Keratinocyte (primary cell): ENCODE results near the gene ANKDD1A. TPM values are rescaled to one million over a fixed set of nuclear protein-coding genes. Genes with fewer than 3 reads are reported as not detected.

ENCODE experiments used
- DNase-seq: peaks from one replicate; pipeline ENCODE4 v3.0.0-alpha.2; 2011; ENCODE audit warnings: low read depth, missing footprints, low spot score
- FAIRE-seq: peaks from 2 replicates; lab custom pipeline; 2011; peaks lifted over from hg19 to GRCh38; lab: Jason Lieb, UNC
- H2AFZ ChIP-seq: 2 replicates; pipeline ENCODE4 v1.6.0; 2012; ENCODE audit warnings: low read length, control low read depth, inconsistent platforms; ENCODE audit not compliant: control insufficient read depth
- H3K27ac ChIP-seq: 2 replicates; pipeline ENCODE4 v1.5.1; 2011; ENCODE audit warnings: low read length; ENCODE audit not compliant: control insufficient read depth, insufficient read depth
- H3K27me3 ChIP-seq: 3 replicates; pipeline ENCODE4 v1.6.0; 2011; ENCODE audit warnings: low read length; ENCODE audit not compliant: control insufficient read depth, insufficient read depth; ENCODE audit errors: extremely low read depth
- H3K36me3 ChIP-seq, 2 experiments: 2 replicates in 1 of 2; 3 replicates in 1 of 2; pipeline ENCODE4 v1.5.1; 2011; ENCODE audit warnings: low read length in 2 of 2, mild to moderate bottlenecking in 1 of 2; ENCODE audit not compliant: control insufficient read depth in 2 of 2, insufficient read depth in 2 of 2; ENCODE audit errors: extremely low read depth in 1 of 2
- H3K4me1 ChIP-seq: 3 replicates; pipeline ENCODE4 v1.5.1; 2011; ENCODE audit warnings: low read length; ENCODE audit not compliant: control insufficient read depth, insufficient read depth; ENCODE audit errors: extremely low read depth
- H3K4me2 ChIP-seq: 3 replicates; pipeline ENCODE4 v1.6.0; 2011; ENCODE audit warnings: low read depth, low read length; ENCODE audit not compliant: control insufficient read depth, insufficient read depth; ENCODE audit errors: extremely low read depth
- H3K4me3 ChIP-seq, 3 experiments: fragments of 200-600 bp in 1 of 3; sonication (generic) in 1 of 3; 2 replicates in 2 of 3; 3 replicates in 1 of 3; pipeline ENCODE4 v1.5.1; 2011 to 2016; ENCODE audit warnings: low read length in 3 of 3, mild to moderate bottlenecking in 3 of 3, control low read depth in 2 of 3, inconsistent platforms in 1 of 3, low read depth in 1 of 3, mixed read lengths in 1 of 3, mixed run types in 1 of 3, moderate library complexity in 1 of 3; ENCODE audit not compliant: control insufficient read depth in 2 of 3, insufficient read depth in 2 of 3; ENCODE audit errors: extremely low read depth in 1 of 3
- H3K79me2 ChIP-seq: 2 replicates; pipeline ENCODE4 v1.6.0; 2012; ENCODE audit warnings: low read length; ENCODE audit not compliant: control insufficient read depth, insufficient read depth
- H3K9ac ChIP-seq: 3 replicates; pipeline ENCODE4 v1.6.0; 2011; ENCODE audit warnings: low read length; ENCODE audit not compliant: control insufficient read depth, insufficient read depth; ENCODE audit errors: extremely low read depth
- H3K9me1 ChIP-seq: 3 replicates; pipeline ENCODE4 v1.6.0; 2011; ENCODE audit warnings: low read length; ENCODE audit not compliant: control insufficient read depth, insufficient read depth; ENCODE audit errors: extremely low read depth
- H3K9me3 ChIP-seq: 2 replicates; pipeline ENCODE4 v1.5.1; 2012; ENCODE audit warnings: low read depth, low read length; ENCODE audit not compliant: control insufficient read depth
- H4K20me1 ChIP-seq: 3 replicates; pipeline ENCODE4 v1.6.0; 2011; ENCODE audit warnings: low read length; ENCODE audit not compliant: control insufficient read depth, insufficient read depth; ENCODE audit errors: extremely low read depth
- EZH2 ChIP-seq: IDR thresholded peaks from one replicate; pipeline ENCODE4 v1.6.1; 2012; ENCODE audit warnings: inconsistent platforms, mild to moderate bottlenecking, low read length, moderate library complexity
- dilution Hi-C: fragments of 300-500 bp; cut with MboI; formaldehyde crosslinking; loops from one replicate; pipeline ENCODE4 v1.7.0; 2020; ENCODE audit warnings: low sequenced_read_pairs; ENCODE audit not compliant: extremely low pct_ligation_motif_present
- polyA plus RNA-seq, 5 experiments: library from polyadenylated mRNA; depleted of rRNA in 3 of 5; stranded (reverse) in 3 of 5; stranded (forward) in 1 of 5; unstranded in 1 of 5; fragments of >200 nt; gene quantifications; 1 replicate in 1 of 5; 2 replicates in 3 of 5; 3 replicates in 1 of 5; pipeline versions ENCODE4 v1.2.1 to v1.2.3, GENCODE V29; 2011 to 2012; ENCODE audit warnings: missing spikeins in 2 of 5, low read depth in 1 of 5, low replicate concordance in 1 of 5
- TF ChIP-seq, protein P1 (sequence below), 3 experiments: IDR thresholded peaks in 1 of 3; conservative IDR thresholded peaks in 1 of 3; optimal IDR thresholded peaks in 1 of 3; 2 replicates in 2 of 3; 3 replicates in 1 of 3; pipeline versions ENCODE3 to v1.5.1; 2011; ENCODE audit warnings: low read length in 3 of 3, mild to moderate bottlenecking in 3 of 3, moderate library complexity in 2 of 3, control low read depth in 1 of 3, inconsistent platforms in 1 of 3; ENCODE audit not compliant: insufficient read depth in 2 of 3; ENCODE audit errors: extremely low read depth in 1 of 3

ANKDD1A gene
- polyA plus RNA-seq, 1 donor (not counting 4 experiments of a cell fraction or from before 2014, with no cell fraction given): 1.1 TPM

GRCh38 chr15:64950888-64951287 is 39.2 kb downstream of the ANKDD1A start:
- no peak for TF ChIP-seq EZH2
- TF ChIP-seq, protein P1, sequence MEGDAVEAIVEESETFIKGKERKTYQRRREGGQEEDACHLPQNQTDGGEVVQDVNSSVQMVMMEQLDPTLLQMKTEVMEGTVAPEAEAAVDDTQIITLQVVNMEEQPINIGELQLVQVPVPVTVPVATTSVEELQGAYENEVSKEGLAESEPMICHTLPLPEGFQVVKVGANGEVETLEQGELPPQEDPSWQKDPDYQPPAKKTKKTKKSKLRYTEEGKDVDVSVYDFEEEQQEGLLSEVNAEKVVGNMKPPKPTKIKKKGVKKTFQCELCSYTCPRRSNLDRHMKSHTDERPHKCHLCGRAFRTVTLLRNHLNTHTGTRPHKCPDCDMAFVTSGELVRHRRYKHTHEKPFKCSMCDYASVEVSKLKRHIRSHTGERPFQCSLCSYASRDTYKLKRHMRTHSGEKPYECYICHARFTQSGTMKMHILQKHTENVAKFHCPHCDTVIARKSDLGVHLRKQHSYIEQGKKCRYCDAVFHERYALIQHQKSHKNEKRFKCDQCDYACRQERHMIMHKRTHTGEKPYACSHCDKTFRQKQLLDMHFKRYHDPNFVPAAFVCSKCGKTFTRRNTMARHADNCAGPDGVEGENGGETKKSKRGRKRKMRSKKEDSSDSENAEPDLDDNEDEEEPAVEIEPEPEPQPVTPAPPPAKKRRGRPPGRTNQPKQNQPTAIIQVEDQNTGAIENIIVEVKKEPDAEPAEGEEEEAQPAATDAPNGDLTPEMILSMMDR (optimal IDR thresholded peaks at IDR 0.05 in 1 of 3, IDR thresholded peaks at IDR 0.05 in 1 of 3, conservative IDR thresholded peaks at IDR 0.05 in 1 of 3; ENCODE audit: extremely low read depth in 1 of 3, insufficient read depth in 2 of 3, low read length in 3 of 3): no peak
- no peak for DNase-seq
- no peak overlapping the region for H3K9ac ChIP-seq
- H3K9me1 ChIP-seq: no peaks in the 10 kb centered on the region
- peaks cover 2 to 4% of the 10 kb centered on the region in 2 experiments for H3K36me3 ChIP-seq
- H3K4me2 ChIP-seq: no peak overlapping the region
- no peaks in the 10 kb centered on the region for H3K79me2 ChIP-seq
- no peaks in the 10 kb centered on the region for H3K27me3 ChIP-seq
- no peaks in the 10 kb centered on the region for H3K4me1 ChIP-seq
- H4K20me1 ChIP-seq: no peaks in the 10 kb centered on the region
- H3K9me3 ChIP-seq: no peaks in the 10 kb centered on the region
- dilution Hi-C loops: no loop called here
- FAIRE-seq: no peak
- H3K4me3 ChIP-seq: no peak overlapping the region
- no peak overlapping the region for H3K27ac ChIP-seq
- no peak overlapping the region for H2AFZ ChIP-seq

DNA sequence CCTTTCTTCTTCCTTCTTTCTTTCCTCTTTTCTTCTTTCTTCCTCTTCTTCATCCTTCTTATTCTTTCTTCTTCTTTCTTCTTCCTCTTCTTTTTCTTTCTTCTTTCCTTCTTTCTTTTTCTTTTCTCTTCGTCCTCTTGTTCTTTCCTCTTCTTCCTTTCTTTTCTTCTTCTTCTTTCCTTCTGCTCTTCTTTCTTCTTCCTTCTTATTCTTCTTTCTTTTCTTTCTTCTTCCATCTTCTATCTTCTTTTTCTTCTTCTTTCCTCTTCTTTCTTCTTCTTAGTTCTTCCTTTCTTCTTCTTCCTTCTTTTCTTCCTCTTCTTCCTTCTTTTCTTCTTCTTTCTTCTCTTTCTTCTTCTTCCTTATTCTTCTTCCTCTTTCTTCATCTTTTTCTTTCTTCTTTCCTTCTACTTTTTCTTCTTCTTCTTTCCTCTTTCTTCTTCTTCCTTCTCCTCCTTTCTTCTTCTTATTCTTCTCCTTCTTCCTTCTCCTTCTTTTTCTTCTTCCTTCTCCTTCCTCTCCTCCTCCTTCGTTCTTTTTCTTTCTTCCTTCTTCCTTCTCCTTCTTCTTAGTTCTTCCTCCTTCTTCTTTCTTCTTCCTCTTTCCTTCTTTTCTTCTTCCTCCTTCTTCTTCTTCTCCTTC is 40.2 kb downstream of the ANKDD1A start:
- no peaks in the 10 kb centered on the region for H3K27me3 ChIP-seq
- no peaks in the 10 kb centered on the region for H3K9me1 ChIP-seq
- H4K20me1 ChIP-seq: no peaks in the 10 kb centered on the region
- no peak overlapping the region for H3K4me3 ChIP-seq
- no peak overlapping the region for H3K4me2 ChIP-seq
- no peak overlapping the region for H3K27ac ChIP-seq
- H3K4me1 ChIP-seq: no peaks in the 10 kb centered on the region
- H3K9me3 ChIP-seq: no peaks in the 10 kb centered on the region
- no peaks in the 10 kb centered on the region for H3K79me2 ChIP-seq
- TF ChIP-seq, protein P1 (optimal IDR thresholded peaks at IDR 0.05 in 1 of 3, IDR thresholded peaks at IDR 0.05 in 1 of 3, conservative IDR thresholded peaks at IDR 0.05 in 1 of 3; ENCODE audit: extremely low read depth in 1 of 3, insufficient read depth in 2 of 3, low read length in 3 of 3): no peak
- no peak for TF ChIP-seq EZH2
- DNase-seq (no peak), FAIRE-seq (no peak)
- H3K9ac ChIP-seq: no peak overlapping the region
- no peak overlapping the region for H2AFZ ChIP-seq
- peaks cover 4 to 5% of the 10 kb centered on the region in 2 experiments for H3K36me3 ChIP-seq
- dilution Hi-C loops: no loop called here
